Measurements from ENCODE around the gene DYNC1H1.

The DYNC1H1 gene

GRCh38 chr14:101964297-101965180, at the start of gene DYNC1H1:
Gene DYNC1H1 (plus strand): TSS chr14:101964573. CDS start chr14:101964692, 119 bp downstream.
- FAIRE-seq: peak; percentile 94
- peak; percentile 87 for DNase-seq (ENCODE audit: insufficient read length, low spot score)

GRCh38 chr14:101915871-101916815, 48.2 kb upstream of the DYNC1H1 start:
- DNase-seq (ENCODE audit: insufficient read length, low spot score): no peak
- no peak for FAIRE-seq

- no peak for DNase-seq (ENCODE audit: insufficient read length, low spot score)
- no peak for FAIRE-seq
Measured at GRCh38 chr14:101916816-101917412, 47.5 kb upstream of the DYNC1H1 start.

GRCh38 chr14:101917413-101918017, 46.9 kb upstream of the DYNC1H1 start:
- DNase-seq (ENCODE audit: insufficient read length, low spot score) (no peak), FAIRE-seq (no peak)

- FAIRE-seq (no peak), DNase-seq (ENCODE audit: insufficient read length, low spot score) (no peak)
Measured at GRCh38 chr14:101918065-101918989, 46.0 kb upstream of the DYNC1H1 start.

GRCh38 chr14:101920271-101920670, 44.1 kb upstream of the DYNC1H1 start:
- no peak for DNase-seq (ENCODE audit: insufficient read length, low spot score)
- FAIRE-seq: no peak

GRCh38 chr14:101922866-101923265, 41.5 kb upstream of the DYNC1H1 start:
- DNase-seq (ENCODE audit: insufficient read length, low spot score): no peak
- no peak for FAIRE-seq

GRCh38 chr14:101925152-101925551, 39.2 kb upstream of the DYNC1H1 start:
- no peak for DNase-seq (ENCODE audit: insufficient read length, low spot score)
- FAIRE-seq: no peak

GRCh38 chr14:101926085-101926484, 38.3 kb upstream of the DYNC1H1 start:
- DNase-seq (ENCODE audit: insufficient read length, low spot score) (no peak), FAIRE-seq (no peak)

- no peak for FAIRE-seq
Measured at GRCh38 chr14:101926620-101927019, 37.8 kb upstream of the DYNC1H1 start.

GRCh38 chr14:101927859-101928258, 36.5 kb upstream of the DYNC1H1 start:
- no peak for DNase-seq (ENCODE audit: insufficient read length, low spot score)
- no peak for FAIRE-seq

More at GRCh38 chr14:101926620-101927019, 37.8 kb upstream of the DYNC1H1 start:
- DNase-seq (ENCODE audit: insufficient read length, low spot score): no peak

- FAIRE-seq (no peak), DNase-seq (ENCODE audit: insufficient read length, low spot score) (no peak)
Measured at GRCh38 chr14:101928415-101928841, 35.9 kb upstream of the DYNC1H1 start.

GRCh38 chr14:101929096-101929495, 35.3 kb upstream of the DYNC1H1 start:
- FAIRE-seq (peak; percentile 23), DNase-seq (ENCODE audit: insufficient read length, low spot score) (no peak)

GRCh38 chr14:101929946-101930345, 34.4 kb upstream of the DYNC1H1 start:
- no peak for FAIRE-seq

GRCh38 chr14:101932673-101933072, 31.7 kb upstream of the DYNC1H1 start:
- FAIRE-seq (no peak), DNase-seq (ENCODE audit: insufficient read length, low spot score) (no peak)

More at GRCh38 chr14:101929946-101930345, 34.4 kb upstream of the DYNC1H1 start:
- DNase-seq (ENCODE audit: insufficient read length, low spot score): no peak

- DNase-seq (ENCODE audit: insufficient read length, low spot score) (no peak), FAIRE-seq (no peak)
Measured at GRCh38 chr14:101933209-101933608, 31.2 kb upstream of the DYNC1H1 start.

- DNase-seq (ENCODE audit: insufficient read length, low spot score) (no peak), FAIRE-seq (no peak)
Measured at GRCh38 chr14:101934601-101935150, 29.7 kb upstream of the DYNC1H1 start.

- FAIRE-seq (no peak), DNase-seq (ENCODE audit: insufficient read length, low spot score) (no peak)
Measured at GRCh38 chr14:101937926-101938767, 26.2 kb upstream of the DYNC1H1 start.
